Sigmoid colon (tissue), 4 donors: ENCODE data around the gene DACT3.

Source experiments
- CTCF ChIP-seq, 4 experiments: fragments of 450-650 bp in 3 of 4; fragments of 200-600 bp in 1 of 4; IDR thresholded peaks; one replicate each; pipeline ENCODE4 v1.5.1; 2016 to 2019; ENCODE audit warnings: antibody characterized with exemption in 4 of 4, mild to moderate bottlenecking in 3 of 4, moderate library complexity in 2 of 4
- EP300 ChIP-seq, 4 donors: sonication (generic); formaldehyde crosslinking; IDR thresholded peaks; one replicate each; pipeline ENCODE4 v1.6.1; 2017; ENCODE audit warnings: antibody characterized with exemption in 4 of 4
- POLR2A ChIP-seq, 2 donors: fragments of 450-650 bp; IDR thresholded peaks; one replicate each; pipeline ENCODE4 v1.6.1; 2016; ENCODE audit warnings: antibody characterized with exemption in 2 of 2, mild to moderate bottlenecking in 2 of 2, moderate library complexity in 2 of 2
- POLR2AphosphoS5 ChIP-seq, 4 donors: sonication (generic); formaldehyde crosslinking; IDR thresholded peaks; one replicate each; pipeline ENCODE4 v1.6.1; 2017; ENCODE audit warnings: antibody characterized with exemption in 4 of 4

- no peak for TF ChIP-seq POLR2A (IDR thresholded peaks at IDR 0.05)
- TF ChIP-seq POLR2AphosphoS5 (IDR thresholded peaks at IDR 0.05): no peak
- no peak for TF ChIP-seq CTCF (IDR thresholded peaks at IDR 0.05)
- no peak for TF ChIP-seq EP300 (IDR thresholded peaks at IDR 0.05)
Observed at GRCh38 chr19:46650445-46650844, 10.5 kb downstream of the DACT3 start.
